ENCODE measurements around the gene POTEH.
"Not testable (repeated sequence)": the region's sequence is repeated elsewhere in the genome, so short reads cannot be mapped to it uniquely, and the experiment has no call there.

POTEH gene

DNA sequence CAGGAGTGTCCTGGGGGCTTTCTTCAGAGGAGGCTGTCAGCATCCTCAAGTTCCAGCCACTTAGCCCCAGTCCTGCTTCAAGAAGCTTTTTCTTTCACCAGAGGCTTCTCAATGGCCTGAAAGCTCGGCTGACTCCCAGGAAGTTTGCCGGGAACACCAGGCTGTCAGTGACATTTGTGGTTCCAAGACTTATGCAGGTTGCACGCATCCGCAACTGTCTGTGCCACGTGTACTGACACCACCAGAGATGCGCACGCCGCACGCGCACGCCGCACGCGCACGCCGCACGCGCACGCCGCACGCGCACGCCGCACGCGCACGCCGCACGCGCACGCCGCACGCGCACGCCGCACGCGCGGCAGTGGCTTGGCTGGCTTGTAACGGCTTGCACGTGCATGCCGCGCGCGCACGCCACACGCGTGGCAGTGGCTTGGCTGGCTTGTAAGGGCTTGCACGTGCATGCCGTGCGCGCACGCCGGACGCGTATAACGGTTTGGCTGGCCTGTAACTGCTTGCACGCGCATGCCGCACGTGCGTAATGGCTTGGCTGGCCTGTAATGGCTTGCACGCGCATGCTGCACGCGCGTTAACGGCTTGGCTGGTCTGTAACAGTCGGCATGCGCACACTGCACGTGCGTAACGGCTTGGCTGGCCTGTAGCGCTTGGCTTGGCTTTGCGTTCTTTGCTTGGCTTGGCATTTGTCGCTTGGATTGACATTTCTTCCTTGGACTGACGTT, 646 bp upstream of the POTEH start:
- not testable (repeated sequence) for H3K36me3 Mint-ChIP-seq; H3K27me3 Mint-ChIP-seq; H3K9me3 Mint-ChIP-seq; DNase-seq; H3K27ac Mint-ChIP-seq; ATAC-seq (replicated peaks); H3K4me1 Mint-ChIP-seq; H3K4me3 Mint-ChIP-seq

DNA sequence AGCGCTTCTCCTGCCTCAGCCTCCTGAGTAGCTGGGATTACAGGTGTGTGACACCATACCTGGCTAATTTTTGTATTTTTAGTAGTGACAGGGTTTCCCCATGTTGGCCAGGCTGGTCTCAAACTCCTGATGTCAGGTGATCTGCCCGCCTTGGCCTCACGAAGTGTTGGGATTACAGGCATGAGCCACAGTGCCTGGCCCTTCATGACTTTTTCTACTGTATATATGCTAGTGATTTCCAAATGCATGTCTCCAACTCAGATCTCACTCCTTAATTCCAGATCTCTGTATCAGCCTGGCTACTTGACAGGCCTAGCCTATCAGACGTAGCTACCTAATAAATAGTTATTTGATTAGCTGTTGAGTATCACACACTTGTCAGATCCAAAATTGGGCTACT, 23.8 kb downstream of the POTEH start:
- H3K36me3 Mint-ChIP-seq; H3K9me3 Mint-ChIP-seq; H3K27me3 Mint-ChIP-seq; H3K4me3 Mint-ChIP-seq; H3K4me1 Mint-ChIP-seq; ATAC-seq (replicated peaks); DNase-seq; H3K27ac Mint-ChIP-seq: not testable (repeated sequence)

DNA sequence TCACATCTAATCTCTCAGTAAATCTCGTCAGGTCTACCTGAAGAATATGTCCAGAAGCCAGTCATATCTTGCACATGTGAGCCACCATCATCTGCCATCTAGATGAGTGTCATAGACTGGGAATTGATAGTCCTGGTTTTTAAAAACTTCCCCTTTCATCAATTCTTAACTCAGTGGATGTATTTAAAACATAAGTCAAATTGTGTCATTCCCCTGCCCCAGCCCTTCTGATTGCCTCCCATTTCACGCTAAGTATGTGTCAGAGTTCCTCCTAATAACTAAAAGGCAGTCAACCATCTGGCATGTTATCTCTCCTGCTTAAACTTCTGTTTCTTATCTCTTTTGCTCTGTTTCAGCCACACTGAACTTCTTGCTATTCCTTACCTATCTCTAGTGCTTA, 24.3 kb downstream of the POTEH start:
- not testable (repeated sequence) for H3K4me3 Mint-ChIP-seq; DNase-seq; H3K27ac Mint-ChIP-seq; ATAC-seq (replicated peaks); H3K36me3 Mint-ChIP-seq; H3K27me3 Mint-ChIP-seq; H3K4me1 Mint-ChIP-seq; H3K9me3 Mint-ChIP-seq

DNA sequence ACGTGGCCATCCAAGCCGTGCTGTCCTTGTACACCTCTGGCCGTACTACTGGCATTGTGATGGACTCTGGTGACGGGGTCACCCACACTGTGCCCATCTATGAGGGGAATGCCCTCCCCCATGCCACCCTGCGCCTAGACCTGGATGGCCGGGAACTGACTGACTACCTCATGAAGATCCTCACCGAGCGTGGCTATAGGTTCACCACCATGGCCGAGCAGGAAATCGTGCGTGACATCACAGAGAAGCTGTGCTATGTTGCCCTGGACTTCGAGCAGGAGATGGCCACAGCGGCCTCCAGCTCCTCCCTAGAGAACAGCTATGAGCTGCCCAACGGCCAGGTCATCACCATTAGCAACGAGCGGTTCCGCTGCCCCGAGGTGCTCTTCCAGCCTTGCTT, 32.1 kb downstream of the POTEH start:
- H3K36me3 Mint-ChIP-seq; DNase-seq; H3K4me3 Mint-ChIP-seq; H3K27me3 Mint-ChIP-seq; H3K27ac Mint-ChIP-seq; H3K4me1 Mint-ChIP-seq; H3K9me3 Mint-ChIP-seq; ATAC-seq (replicated peaks): not testable (repeated sequence)

DNA sequence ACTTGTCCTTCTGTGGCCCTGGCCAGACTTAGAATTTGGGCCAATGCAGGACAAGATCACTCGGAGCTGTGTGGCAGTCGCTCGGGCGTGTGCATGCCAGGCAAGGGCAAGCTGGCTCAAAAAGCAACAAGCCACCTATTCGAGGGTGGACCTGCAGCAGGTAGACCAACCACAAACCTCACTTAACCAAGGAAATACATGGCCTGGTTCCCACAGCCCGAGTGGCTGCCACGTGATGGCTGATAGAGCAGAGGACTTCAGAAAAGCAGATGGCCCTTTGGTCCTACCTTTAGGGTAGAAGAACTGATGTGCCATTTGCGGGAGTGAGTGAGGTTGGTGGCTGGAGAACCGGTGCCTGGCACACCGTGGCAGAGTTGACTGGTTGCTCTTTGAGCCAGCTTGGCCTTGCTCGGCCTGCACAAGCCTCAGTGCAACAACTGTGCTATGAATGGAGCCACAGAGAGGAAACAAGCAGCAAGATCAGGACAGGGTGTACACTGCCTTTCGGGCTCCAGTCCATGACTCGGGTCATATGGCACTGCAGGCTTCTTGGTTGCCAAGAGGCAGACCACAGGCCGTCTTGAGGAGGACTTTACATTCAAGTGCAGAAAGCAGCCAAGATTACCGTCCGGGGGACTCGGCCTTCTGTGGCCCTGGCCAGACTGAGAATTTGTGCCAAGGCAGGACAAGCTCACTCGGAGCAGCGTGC, 39.5 kb downstream of the POTEH start:
- DNase-seq, H3K27ac Mint-ChIP-seq: not testable (repeated sequence)

DNA sequence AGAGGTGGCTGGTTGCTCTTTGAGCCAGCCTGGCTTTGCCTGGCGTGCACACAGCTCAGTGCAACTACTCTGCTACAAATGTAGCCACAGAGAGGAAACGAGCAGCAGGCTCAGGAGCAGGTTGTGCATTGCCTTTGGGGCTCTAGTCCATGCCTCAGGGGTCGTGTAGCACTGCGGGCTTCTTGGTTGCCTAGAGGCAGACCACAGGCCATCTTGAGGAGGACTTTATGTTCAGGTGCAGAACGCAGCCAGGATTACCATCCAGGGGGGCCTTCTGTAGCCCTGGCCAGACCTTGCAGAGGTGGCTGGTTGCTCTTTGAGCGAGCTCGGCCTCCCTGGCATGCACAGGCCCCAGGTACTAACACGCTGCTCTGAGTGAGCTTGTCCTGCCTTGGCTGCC, 41.2 kb downstream of the POTEH start:
- not testable (repeated sequence) for H3K4me3 Mint-ChIP-seq; H3K9me3 Mint-ChIP-seq; H3K27ac Mint-ChIP-seq; DNase-seq; H3K27me3 Mint-ChIP-seq; H3K4me1 Mint-ChIP-seq; ATAC-seq (replicated peaks); H3K36me3 Mint-ChIP-seq

More for the DNA sequence above, 39.5 kb downstream of the POTEH start:
- H3K27me3 Mint-ChIP-seq; H3K4me1 Mint-ChIP-seq; H3K4me3 Mint-ChIP-seq; ATAC-seq (replicated peaks); H3K36me3 Mint-ChIP-seq; H3K9me3 Mint-ChIP-seq: not testable (repeated sequence)

DNA sequence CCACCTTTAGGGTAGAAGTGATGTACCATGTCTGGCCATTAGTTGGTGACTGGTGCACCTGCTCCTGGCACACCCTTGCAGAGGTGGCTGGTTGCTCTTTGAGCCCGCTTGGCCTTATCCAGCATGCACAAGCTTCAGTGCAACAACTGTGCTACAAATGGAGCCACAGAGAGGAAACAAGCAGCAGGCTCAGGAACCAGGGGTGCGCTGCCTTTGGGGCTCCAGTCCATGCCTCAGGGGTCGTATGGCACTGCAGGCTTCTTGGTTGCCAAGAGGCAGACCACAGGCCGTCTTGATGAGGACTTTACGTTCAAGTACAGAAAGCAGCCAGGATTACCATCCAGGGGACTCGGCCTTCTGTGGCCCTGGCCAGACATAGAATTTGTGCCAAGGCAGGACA, 44.6 kb downstream of the POTEH start:
- not testable (repeated sequence) for H3K9me3 Mint-ChIP-seq; DNase-seq; H3K36me3 Mint-ChIP-seq; H3K27me3 Mint-ChIP-seq; H3K4me3 Mint-ChIP-seq; H3K27ac Mint-ChIP-seq; ATAC-seq (replicated peaks); H3K4me1 Mint-ChIP-seq

DNA sequence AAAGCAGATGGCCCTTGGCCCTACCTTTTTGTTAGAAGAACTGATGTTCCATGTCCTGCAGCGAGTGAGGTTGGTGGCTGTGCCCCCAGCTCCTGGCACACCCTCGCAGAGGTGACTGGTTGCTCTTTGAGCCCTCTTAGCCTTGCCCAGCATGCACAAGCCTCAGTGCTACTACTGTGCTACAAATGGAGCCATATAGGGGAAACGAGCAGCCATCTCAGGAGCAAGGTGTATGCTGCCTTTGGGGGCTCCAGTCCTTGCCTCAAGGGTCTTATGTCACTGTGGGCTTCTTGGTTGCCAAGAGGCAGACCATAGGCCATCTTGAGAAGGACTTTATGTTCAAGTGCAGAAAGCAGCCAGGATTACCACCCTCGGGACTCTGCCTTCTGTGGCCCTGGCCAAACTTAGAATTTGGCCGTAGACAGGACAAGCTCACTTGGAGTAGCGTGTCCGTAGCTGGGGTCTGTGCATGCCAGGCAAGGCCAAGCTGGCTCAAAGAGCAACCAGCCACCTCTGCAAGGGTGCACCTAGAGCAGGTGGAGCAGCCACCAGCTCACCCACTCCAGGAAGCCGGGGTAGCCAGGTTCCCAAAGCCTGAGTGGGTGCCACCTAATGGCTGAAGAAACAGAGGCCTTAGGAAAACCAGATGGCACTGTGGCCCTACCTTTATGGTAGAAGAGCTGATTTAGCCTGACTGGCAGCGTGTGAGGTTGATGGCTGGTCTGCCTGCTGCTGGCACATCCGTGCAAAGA, 48.5 kb downstream of the POTEH start:
- H3K4me3 Mint-ChIP-seq; ATAC-seq (replicated peaks); H3K36me3 Mint-ChIP-seq; H3K9me3 Mint-ChIP-seq; H3K27me3 Mint-ChIP-seq; H3K27ac Mint-ChIP-seq; H3K4me1 Mint-ChIP-seq; DNase-seq: not testable (repeated sequence)

DNA sequence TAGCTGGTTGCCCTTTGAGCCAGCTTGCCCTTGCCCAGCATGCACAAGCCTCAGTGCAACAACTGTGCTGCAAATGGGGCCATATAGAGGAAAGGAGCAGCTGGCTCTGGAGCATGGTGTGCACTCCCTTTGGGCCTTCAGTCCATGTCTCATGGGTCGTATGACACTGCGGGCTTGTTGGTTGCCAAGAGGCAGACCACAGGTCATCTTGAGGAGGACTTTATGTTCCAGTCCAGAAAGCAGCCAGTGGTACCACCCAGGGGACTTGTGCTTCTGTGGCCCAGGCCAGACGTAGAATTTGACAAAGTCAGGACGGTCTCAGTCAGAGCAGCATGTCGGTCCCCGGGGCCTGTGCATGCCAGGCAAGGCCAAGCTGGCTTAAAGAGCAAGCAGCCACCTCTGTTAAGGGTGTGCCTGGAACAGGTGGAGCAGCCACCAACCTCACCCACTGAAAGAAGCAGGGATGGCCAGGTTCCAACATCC, 49.1 kb downstream of the POTEH start:
- not testable (repeated sequence) for H3K4me3 Mint-ChIP-seq, H3K9me3 Mint-ChIP-seq, H3K36me3 Mint-ChIP-seq, H3K4me1 Mint-ChIP-seq, H3K27me3 Mint-ChIP-seq, H3K27ac Mint-ChIP-seq, DNase-seq
- ATAC-seq (replicated peaks) = peak in 1 of 2 donors; percentile 29

DNA sequence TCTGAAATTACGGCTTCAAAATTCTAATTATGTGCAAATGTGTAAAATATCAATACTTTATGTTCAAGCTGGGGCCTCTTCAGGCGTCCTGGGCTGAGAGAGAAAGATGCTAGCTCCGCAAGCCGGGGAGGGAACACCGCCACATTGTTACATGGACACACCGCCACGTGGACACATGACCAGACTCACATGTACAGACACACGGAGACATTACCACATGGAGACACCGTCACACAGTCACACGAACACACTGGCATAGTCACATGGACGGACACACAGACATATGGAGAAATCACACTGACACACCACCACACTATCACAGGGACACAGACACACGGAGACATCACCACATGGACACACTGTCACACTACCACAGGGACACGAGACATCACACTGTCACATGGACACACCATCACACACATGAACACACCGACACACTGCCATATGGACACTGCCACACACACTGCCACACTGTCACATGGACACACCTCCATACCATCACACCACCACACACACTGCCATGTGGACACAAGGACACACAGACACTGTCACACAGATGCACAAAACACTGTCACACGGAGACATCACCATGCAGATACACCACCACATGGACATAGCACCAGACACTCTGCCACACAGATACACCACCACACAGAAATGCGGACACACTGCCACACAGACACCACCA, 58.0 kb downstream of the POTEH start:
- ATAC-seq (replicated peaks); H3K36me3 Mint-ChIP-seq; H3K27me3 Mint-ChIP-seq; H3K4me3 Mint-ChIP-seq; DNase-seq; H3K27ac Mint-ChIP-seq; H3K4me1 Mint-ChIP-seq; H3K9me3 Mint-ChIP-seq: not testable (repeated sequence)

DNA sequence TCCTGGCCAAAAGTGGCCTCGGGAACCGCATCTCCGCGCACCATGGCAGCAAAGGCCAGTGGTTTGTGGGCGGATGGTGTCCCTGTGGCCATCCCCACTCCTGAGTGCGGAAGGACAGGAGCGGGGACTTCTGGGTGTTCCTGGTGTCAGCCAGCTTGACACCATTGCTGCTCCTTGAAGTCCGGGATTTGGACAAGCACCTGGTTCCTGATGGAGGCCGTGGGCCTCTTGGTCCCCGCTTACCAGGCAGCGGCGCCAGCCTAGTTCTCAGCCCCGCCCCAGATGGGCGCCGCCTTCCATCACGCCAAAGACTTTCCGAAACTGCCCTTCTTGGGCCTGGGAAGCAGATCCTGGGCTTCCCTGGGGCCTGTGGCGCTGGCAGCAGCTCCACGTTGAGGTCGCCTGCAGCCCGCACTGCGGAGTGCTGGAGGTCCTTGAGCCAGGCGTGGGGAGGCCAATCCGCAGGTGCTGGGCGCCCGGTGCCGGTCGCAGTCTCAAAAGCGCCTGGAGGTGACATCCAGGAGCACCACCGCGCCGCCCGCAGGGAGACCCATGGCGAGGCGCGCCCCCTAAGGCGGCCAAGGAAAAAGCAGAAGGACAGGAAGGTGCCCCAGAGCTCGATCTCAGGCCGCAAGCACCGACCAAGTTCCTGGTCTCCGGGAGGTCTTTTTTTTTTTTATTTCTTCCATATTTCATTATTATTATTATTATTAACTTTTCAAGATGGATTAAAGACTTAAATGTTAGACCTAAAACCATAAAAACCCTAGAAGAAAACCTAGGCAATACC, 59.5 kb downstream of the POTEH start:
- not testable (repeated sequence) for H3K36me3 Mint-ChIP-seq; H3K4me3 Mint-ChIP-seq; H3K27ac Mint-ChIP-seq; H3K9me3 Mint-ChIP-seq; H3K4me1 Mint-ChIP-seq; DNase-seq; H3K27me3 Mint-ChIP-seq; ATAC-seq (replicated peaks)

DNA sequence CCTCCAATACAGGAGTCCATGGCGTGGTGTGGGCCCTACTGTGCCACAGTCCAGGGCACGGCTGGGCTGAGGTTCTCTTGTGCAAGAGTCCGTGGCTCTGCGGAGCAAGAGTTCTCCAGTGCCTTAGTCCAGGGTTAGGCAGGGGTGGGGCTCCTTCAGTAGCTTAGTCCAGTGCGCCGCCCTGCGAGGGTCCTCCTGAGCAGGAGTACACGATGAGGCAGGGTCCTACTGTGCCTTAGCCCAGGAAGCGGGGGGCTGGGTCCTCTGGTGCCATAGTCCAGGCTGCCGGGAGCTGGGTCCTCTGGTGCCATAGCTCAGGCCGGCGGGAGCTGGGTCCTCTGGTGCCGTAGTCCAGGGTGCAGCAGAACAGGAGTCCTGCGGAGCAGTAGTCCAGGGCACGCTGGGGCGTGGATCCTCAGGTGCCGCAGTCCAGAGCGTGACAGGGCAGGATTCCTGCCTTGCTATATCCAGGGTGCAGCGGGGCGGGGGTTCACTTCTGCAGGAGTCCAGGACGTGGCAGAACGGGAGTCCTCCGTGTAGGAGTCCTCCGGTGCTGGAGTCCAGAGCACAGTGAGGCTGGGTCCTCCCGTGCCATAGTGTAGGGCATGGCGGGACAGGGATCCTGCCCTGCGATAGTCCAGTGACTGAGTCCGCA, 69.7 kb downstream of the POTEH start:
- not testable (repeated sequence) for H3K4me1 Mint-ChIP-seq; H3K27ac Mint-ChIP-seq; H3K36me3 Mint-ChIP-seq; DNase-seq; ATAC-seq (replicated peaks); H3K4me3 Mint-ChIP-seq; H3K9me3 Mint-ChIP-seq; H3K27me3 Mint-ChIP-seq

DNA sequence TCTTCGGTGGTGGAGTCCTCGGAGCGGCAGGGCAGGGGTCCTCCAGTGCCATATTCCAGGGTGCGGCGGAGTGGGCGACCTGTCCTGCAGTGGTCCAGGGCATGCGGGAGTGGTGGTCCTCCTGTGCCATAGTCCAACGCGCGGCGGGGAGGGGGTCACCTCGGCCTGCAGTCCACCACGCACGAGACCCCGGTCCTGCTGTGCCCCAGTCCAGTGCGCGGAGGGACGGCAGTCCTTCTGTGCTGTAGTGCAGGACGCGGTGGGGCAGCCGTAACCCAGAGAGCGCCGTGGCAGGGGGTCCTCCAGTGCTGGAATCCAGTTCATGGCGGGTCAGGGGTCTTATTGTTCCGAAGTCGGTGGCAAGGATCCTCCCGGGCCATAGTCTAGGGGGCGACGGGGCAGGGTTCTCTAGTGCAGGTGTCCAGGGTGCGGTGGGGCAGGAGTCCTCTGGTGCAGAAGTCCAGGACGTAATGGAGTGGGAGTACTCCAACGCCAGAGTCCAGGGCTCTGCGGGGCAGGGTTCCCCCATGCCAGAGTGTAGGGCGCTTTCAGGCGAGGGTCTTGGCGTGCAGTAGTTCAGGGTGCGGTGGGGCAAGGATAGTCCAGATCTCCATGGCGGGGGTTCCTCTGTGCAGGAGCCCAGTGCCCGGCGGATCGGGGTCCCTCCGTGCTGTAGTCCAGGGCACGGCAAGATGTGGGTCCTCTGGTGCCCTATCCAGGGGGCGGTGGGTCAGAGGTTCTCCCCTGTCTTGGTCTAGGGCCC, 70.7 kb downstream of the POTEH start:
- H3K27ac Mint-ChIP-seq; H3K4me1 Mint-ChIP-seq; DNase-seq; ATAC-seq (replicated peaks); H3K4me3 Mint-ChIP-seq; H3K36me3 Mint-ChIP-seq; H3K27me3 Mint-ChIP-seq; H3K9me3 Mint-ChIP-seq: not testable (repeated sequence)
